Measurements from ENCODE around the gene DCAF12. TPM values are rescaled to one million over a fixed set of nuclear protein-coding genes. Genes with fewer than 3 reads are reported as not detected.
A peak's percentile ranks its signal among the peaks of the same experiment; 100 is the strongest.

Gene DCAF12
- total RNA-seq, 2 donors from 2014 or later, result 37.9 to 41.5 TPM

- TF ChIP-seq, protein P1, sequence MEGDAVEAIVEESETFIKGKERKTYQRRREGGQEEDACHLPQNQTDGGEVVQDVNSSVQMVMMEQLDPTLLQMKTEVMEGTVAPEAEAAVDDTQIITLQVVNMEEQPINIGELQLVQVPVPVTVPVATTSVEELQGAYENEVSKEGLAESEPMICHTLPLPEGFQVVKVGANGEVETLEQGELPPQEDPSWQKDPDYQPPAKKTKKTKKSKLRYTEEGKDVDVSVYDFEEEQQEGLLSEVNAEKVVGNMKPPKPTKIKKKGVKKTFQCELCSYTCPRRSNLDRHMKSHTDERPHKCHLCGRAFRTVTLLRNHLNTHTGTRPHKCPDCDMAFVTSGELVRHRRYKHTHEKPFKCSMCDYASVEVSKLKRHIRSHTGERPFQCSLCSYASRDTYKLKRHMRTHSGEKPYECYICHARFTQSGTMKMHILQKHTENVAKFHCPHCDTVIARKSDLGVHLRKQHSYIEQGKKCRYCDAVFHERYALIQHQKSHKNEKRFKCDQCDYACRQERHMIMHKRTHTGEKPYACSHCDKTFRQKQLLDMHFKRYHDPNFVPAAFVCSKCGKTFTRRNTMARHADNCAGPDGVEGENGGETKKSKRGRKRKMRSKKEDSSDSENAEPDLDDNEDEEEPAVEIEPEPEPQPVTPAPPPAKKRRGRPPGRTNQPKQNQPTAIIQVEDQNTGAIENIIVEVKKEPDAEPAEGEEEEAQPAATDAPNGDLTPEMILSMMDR (IDR thresholded peaks at IDR 0.05), result no peak
- intact Hi-C loops (cut with DNase I), result no loop called here
- Histone ChIP-seq H3K9ac (ENCODE audit: low read depth in 2 of 2, low read length in 2 of 2) (no peak overlapping the region), H3K4me1 (no peaks in the 10 kb centered on the region), H3K9me3 (no peaks in the 10 kb centered on the region), H3K27ac (no peak overlapping the region), H3K4me3 (no peak overlapping the region), H3K36me3 (no peaks in the 10 kb centered on the region), H3K27me3 (no peaks in the 10 kb centered on the region)
- no peak for DNase-seq
Measured at GRCh38 chr9:34134521-34134920, 8.0 kb upstream of the DCAF12 start.

- Histone ChIP-seq H3K27me3 (no peaks in the 10 kb centered on the region), H3K27ac (no peak overlapping the region), H3K9me3 (no peaks in the 10 kb centered on the region), H3K36me3 (no peaks in the 10 kb centered on the region), H3K4me3 (no peak overlapping the region), H3K4me1 (no peaks in the 10 kb centered on the region), H3K9ac (ENCODE audit: low read depth in 2 of 2, low read length in 2 of 2) (no peak overlapping the region)
- DNase-seq, result no peak
- TF ChIP-seq, protein P1 (IDR thresholded peaks at IDR 0.05), result no peak
- intact Hi-C loops (cut with DNase I), result no loop called here
Measured at GRCh38 chr9:34133436-34133949, 7.0 kb upstream of the DCAF12 start.

GRCh38 chr9:34131571-34131970 is 5.1 kb upstream of the DCAF12 start:
- TF ChIP-seq, protein P1 (IDR thresholded peaks at IDR 0.05), result no peak
- H3K4me3 ChIP-seq, result no peak overlapping the region
- no peaks in the 10 kb centered on the region for H3K4me1 ChIP-seq
- H3K27me3 ChIP-seq, result no peaks in the 10 kb centered on the region
- H3K36me3 ChIP-seq, result no peaks in the 10 kb centered on the region
- H3K9me3 ChIP-seq, result no peaks in the 10 kb centered on the region
- no peak overlapping the region for H3K27ac ChIP-seq
- H3K9ac ChIP-seq (ENCODE audit: low read depth in 2 of 2, low read length in 2 of 2), result no peak overlapping the region
- intact Hi-C loops (cut with DNase I), result no loop called here
- DNase-seq, result no peak

DNA sequence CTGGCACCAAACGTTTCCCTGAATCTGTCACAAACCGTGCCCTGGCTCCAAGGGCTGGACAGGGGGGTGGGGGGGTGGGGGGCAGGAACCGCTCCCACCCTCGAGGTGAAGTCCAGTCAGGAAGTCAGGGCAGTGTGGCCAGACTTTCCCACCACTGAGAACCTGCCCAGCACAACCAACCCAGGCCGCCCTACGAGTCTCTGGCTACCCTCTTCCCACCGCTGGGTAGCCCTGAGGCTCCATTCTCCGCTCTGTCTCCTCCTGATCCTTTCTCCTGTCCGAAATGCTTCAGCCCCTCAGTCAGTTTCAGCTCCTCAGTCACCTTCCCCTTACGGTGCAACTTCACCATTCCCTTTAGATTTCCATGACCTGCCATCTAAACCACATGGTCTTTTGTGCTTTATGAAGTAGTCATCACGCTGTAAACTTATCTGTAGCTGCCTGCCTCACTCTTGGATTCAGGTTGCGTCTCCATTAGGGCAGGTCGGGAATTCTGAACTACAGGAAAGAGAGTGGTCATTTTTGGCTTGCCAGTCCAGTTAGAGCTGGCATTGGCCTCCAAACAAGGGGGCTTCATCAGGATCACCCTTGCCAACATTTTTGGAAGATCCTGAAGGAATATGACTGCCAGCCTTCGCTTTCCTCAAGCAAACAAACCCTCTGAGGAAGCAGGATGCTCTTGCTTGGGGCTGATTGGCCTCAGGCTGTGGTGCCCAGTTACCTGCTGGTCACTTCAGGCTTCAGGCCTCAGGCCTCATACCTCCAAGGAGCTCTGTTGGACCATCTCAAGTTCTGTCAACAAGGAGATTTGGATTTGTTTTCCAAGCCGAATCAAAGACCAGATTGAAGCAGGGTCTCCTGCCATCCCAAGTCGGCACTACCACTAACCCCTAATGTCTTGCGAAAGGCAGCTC is 794 bp upstream of the DCAF12 start:
- intact Hi-C loops (cut with DNase I), result loop anchor here (2.0 kb wide), 1 partner anchor 126 kb away; no protein-coding TSS in a partner anchor
- Histone ChIP-seq H3K27ac (peak overlapping the region; percentile 95), H3K4me1 (peaks cover 10% of the 10 kb centered on the region), H3K27me3 (no peaks in the 10 kb centered on the region), H3K9ac (ENCODE audit: low read depth in 2 of 2, low read length in 2 of 2) (peak overlapping the region; percentile 81 to 100), H3K36me3 (no peaks in the 10 kb centered on the region), H3K9me3 (no peaks in the 10 kb centered on the region), H3K4me3 (peak overlapping the region; percentile 98)
- TF ChIP-seq, protein P1 (IDR thresholded peaks at IDR 0.05), result no peak
- DNase-seq, result peak; percentile 26

DNA sequence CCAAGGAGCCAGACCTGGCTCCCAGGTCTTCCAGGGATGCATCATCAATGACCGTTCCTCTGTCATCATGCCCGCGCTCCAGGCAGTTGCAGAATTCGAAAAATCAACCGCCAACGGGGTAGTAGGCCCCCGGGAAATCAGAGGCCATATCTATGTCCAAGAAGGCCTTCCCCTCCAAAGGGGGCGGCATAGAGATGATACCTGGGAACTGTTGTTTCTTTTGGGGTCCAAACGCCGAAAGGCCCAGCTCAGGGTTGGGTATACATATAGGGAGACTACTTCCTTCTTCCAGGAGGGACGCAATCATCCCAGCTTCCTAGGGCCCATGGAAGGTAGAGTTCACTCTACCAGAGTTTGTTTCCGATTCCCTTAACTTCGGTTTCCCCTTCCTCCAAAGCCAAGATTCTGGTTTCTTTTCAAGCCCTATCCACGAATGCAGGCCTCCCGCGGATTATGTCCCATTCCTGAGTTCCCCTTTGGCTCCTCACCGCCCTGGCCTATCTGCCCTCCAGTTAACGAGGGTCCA is 754 bp downstream of the DCAF12 start:
- H3K9me3 ChIP-seq, result no peaks in the 10 kb centered on the region
- H3K27ac ChIP-seq, result peak overlapping the region; percentile 95
- DNase-seq, result peak; percentile 44
- peak overlapping the region; percentile 98 for H3K4me3 ChIP-seq
- H3K36me3 ChIP-seq, result no peaks in the 10 kb centered on the region
- TF ChIP-seq, protein P1 (IDR thresholded peaks at IDR 0.05), result no peak
- H3K27me3 ChIP-seq, result no peaks in the 10 kb centered on the region
- H3K4me1 ChIP-seq, result peaks cover 10% of the 10 kb centered on the region
- peak overlapping the region; percentile 81 to 100 for H3K9ac ChIP-seq (ENCODE audit: low read depth in 2 of 2, low read length in 2 of 2)
- intact Hi-C loops (cut with DNase I), result loop anchor here (2.0 kb wide), 1 partner anchor 127 kb away; no protein-coding TSS in a partner anchor

Data from colonic mucosa (tissue), 4 donors.